Progenitor cell of endocrine pancreas (in vitro differentiated cells): ENCODE data around the gene COPB1. TPM values are rescaled to one million over a fixed set of nuclear protein-coding genes. Genes with fewer than 3 reads are reported as not detected.

ENCODE experiments used
- DNase-seq: peaks from one replicate; pipeline ENCODE4 v3.0.0; 2021; ENCODE audit warnings: low spot score; ENCODE audit not compliant: unreplicated experiment
- H3K27ac Mint-ChIP-seq: 2 replicates; pipeline ENCODE4 v1.8.0; 2021; ENCODE audit warnings: mild to moderate bottlenecking, moderate library complexity, mixed read lengths
- H3K27me3 Mint-ChIP-seq: 2 replicates; pipeline ENCODE4 v1.8.0; 2021; ENCODE audit warnings: mixed read lengths
- H3K36me3 Mint-ChIP-seq: 2 replicates; pipeline ENCODE4 v1.8.0; 2022; ENCODE audit warnings: mixed read lengths; ENCODE audit not compliant: insufficient read depth
- H3K4me1 Mint-ChIP-seq: 2 replicates; pipeline ENCODE4 v1.8.0; 2021; ENCODE audit warnings: low read depth, mixed read lengths
- H3K4me3 Mint-ChIP-seq: 2 replicates; pipeline ENCODE4 v1.8.0; 2021; ENCODE audit warnings: low read depth, mild to moderate bottlenecking, moderate library complexity, mixed read lengths
- H3K9me3 Mint-ChIP-seq: 2 replicates; pipeline ENCODE4 v1.8.0; 2021; ENCODE audit warnings: low read depth, mixed read lengths
- CTCF ChIP-seq: fragments of 200-600 bp; sonication (generic); IDR thresholded peaks from one replicate; pipeline ENCODE4 v1.5.0; 2021; ENCODE audit warnings: antibody characterized with exemption, mild to moderate bottlenecking; ENCODE audit not compliant: unreplicated experiment
- long read RNA-seq: library from polyadenylated mRNA; unstranded; transcript quantifications from one replicate; pipeline ENCODE4 v2.0.0, GENCODE V29; 2020
- total RNA-seq: library from RNA; stranded (reverse); gene quantifications from 2 replicates; pipeline ENCODE4 v1.2.1, GENCODE V29; 2021

Gene COPB1, protein sequence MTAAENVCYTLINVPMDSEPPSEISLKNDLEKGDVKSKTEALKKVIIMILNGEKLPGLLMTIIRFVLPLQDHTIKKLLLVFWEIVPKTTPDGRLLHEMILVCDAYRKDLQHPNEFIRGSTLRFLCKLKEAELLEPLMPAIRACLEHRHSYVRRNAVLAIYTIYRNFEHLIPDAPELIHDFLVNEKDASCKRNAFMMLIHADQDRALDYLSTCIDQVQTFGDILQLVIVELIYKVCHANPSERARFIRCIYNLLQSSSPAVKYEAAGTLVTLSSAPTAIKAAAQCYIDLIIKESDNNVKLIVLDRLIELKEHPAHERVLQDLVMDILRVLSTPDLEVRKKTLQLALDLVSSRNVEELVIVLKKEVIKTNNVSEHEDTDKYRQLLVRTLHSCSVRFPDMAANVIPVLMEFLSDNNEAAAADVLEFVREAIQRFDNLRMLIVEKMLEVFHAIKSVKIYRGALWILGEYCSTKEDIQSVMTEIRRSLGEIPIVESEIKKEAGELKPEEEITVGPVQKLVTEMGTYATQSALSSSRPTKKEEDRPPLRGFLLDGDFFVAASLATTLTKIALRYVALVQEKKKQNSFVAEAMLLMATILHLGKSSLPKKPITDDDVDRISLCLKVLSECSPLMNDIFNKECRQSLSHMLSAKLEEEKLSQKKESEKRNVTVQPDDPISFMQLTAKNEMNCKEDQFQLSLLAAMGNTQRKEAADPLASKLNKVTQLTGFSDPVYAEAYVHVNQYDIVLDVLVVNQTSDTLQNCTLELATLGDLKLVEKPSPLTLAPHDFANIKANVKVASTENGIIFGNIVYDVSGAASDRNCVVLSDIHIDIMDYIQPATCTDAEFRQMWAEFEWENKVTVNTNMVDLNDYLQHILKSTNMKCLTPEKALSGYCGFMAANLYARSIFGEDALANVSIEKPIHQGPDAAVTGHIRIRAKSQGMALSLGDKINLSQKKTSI
- 99.9 and 100 TPM in 2 replicates for total RNA-seq
- long read RNA-seq, transcript COPB1-201 (22 exons, 3,481 nt) = minor isoform, 42 of 756 reads
- long read RNA-seq, transcript COPB1-202 (22 exons, 3,382 nt) = major isoform, 236 of 756 reads
- long read RNA-seq, partial matches to known transcripts = 346 of 756 reads
- long read RNA-seq, other reads (novel, unspliced or antisense) = 131 of 756 reads

GRCh38 chr11:14499560-14500180 is at the start of gene COPB1:
Gene COPB1 (minus strand): TSS chr11:14499811. CDS start chr11:14498928, 883 bp downstream.
- peak within 1 kb of the TSS; percentile 98 for H3K27ac Mint-ChIP-seq

GRCh38 chr11:14547440-14547839 is 47.8 kb upstream of the COPB1 start:
- no peaks in the 10 kb centered on the region for H3K4me1 Mint-ChIP-seq
- no peak for TF ChIP-seq CTCF
- no peak overlapping the region for H3K4me3 Mint-ChIP-seq
- H3K27me3 Mint-ChIP-seq = no peaks in the 10 kb centered on the region
- DNase-seq = no peak
- H3K9me3 Mint-ChIP-seq = no peaks in the 10 kb centered on the region
- H3K27ac Mint-ChIP-seq = no peak overlapping the region
- no peaks in the 10 kb centered on the region for H3K36me3 Mint-ChIP-seq

More at GRCh38 chr11:14499560-14500180, at the start of gene COPB1:
- Mint-ChIP-seq H3K9me3 (no peaks in the 10 kb centered on the region), H3K27me3 (no peaks in the 10 kb centered on the region), H3K4me1 (peaks cover 9% of the 10 kb centered on the region), H3K4me3 (peak within 1 kb of the TSS; percentile 96), H3K36me3 (peaks cover 21% of the 10 kb centered on the region)
- DNase-seq = peak; percentile 69
- no peak for TF ChIP-seq CTCF

DNA sequence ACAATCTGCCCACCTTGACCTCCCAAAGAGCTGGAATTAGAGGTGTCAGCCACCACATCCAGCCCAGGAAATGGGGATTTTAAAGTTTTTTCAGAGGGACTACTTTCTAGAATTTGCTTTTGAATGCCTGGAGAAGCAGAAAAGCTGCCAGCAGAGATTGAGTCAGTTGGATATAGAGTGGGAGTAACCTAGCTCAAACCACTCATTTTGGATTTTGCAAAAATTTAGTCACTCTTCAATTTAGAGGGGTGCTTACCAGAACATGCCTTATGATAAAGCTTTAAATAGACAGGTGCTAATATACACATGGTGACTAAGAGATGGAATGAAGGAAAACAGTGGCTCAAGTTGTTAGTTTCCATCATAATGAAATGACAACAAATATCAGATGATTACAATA is 47.1 kb upstream of the COPB1 start:
- no peak for TF ChIP-seq CTCF
- H3K27me3 Mint-ChIP-seq = no peaks in the 10 kb centered on the region
- DNase-seq = no peak
- H3K4me1 Mint-ChIP-seq = no peaks in the 10 kb centered on the region
- no peak overlapping the region for H3K27ac Mint-ChIP-seq
- no peak overlapping the region for H3K4me3 Mint-ChIP-seq
- no peaks in the 10 kb centered on the region for H3K36me3 Mint-ChIP-seq
- no peaks in the 10 kb centered on the region for H3K9me3 Mint-ChIP-seq

DNA sequence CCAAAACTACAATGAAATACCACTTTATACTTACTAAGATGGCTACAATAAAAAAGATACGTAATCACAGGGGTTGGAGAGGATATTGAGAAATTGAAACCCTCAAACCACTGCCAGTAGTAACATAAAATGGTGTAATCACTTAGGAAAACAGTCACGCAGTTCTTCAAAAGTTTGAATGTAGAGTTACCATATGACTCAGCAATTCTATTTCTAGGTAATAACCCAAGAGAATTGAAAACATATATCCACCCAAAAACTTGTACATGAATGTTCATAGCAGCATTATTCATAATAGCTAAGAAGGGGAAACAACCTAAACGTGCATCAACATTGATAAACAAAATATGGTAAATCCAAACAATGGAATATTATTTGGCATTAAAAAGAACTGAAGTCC is 45.0 kb upstream of the COPB1 start:
- Mint-ChIP-seq H3K36me3 (no peaks in the 10 kb centered on the region), H3K9me3 (no peaks in the 10 kb centered on the region), H3K27ac (no peak overlapping the region)

More for the DNA sequence above, 45.0 kb upstream of the COPB1 start:
- Mint-ChIP-seq H3K4me1 (peaks cover 2% of the 10 kb centered on the region), H3K27me3 (no peaks in the 10 kb centered on the region), H3K4me3 (no peak overlapping the region)
- TF ChIP-seq CTCF = no peak
- DNase-seq = no peak
